ENCODE results near the gene ADAMTS12. TPM values are rescaled to one million over a fixed set of nuclear protein-coding genes. Genes with fewer than 3 reads are reported as not detected.

Gene ADAMTS12
- total RNA-seq, 1 experiment from 2014 or later = 6.2 TPM

- Histone ChIP-seq H3K79me2 (ENCODE audit: insufficient read depth, low read length) (no peaks in the 10 kb centered on the region), H3K14ac (ENCODE audit: insufficient read depth, low read length) (no peak overlapping the region), H3K9me3 (ENCODE audit: control insufficient read depth, low read depth, low read length) (no peaks in the 10 kb centered on the region), H2BK12ac (ENCODE audit: insufficient read length, low read depth, low read length) (no peak overlapping the region), H4K91ac (ENCODE audit: insufficient read length, low read depth, low read length) (no peak overlapping the region), H2BK120ac (ENCODE audit: low read depth, low read length, poor library complexity, severe bottlenecking) (no peak overlapping the region), H3K9ac (ENCODE audit: extremely low read depth, insufficient read length, low read length) (no peak overlapping the region), H3K27me3 (ENCODE audit: insufficient read depth, low read length) (no peaks in the 10 kb centered on the region), H3K4me1 (ENCODE audit: insufficient read depth, low read length) (peaks cover 7% of the 10 kb centered on the region; the same call in 1 of the 2 replicates), H2BK20ac (ENCODE audit: low read depth, low read length, poor library complexity, severe bottlenecking) (no peak overlapping the region), H3K4me2 (ENCODE audit: insufficient read depth, insufficient read length, low read length) (no peak overlapping the region), H3T11ph (ENCODE audit: low read length) (no peak overlapping the region), H4K8ac (replicated peaks; ENCODE audit: insufficient read length, low read depth, low read length) (no peak overlapping the region), H3K18ac (ENCODE audit: insufficient read length, low read depth, low read length) (no peak overlapping the region), H3K56ac (ENCODE audit: insufficient read length, low read depth, low read length) (no peak overlapping the region), H4K20me1 (ENCODE audit: control insufficient read depth, insufficient read depth, insufficient read length) (no peaks in the 10 kb centered on the region), H2AFZ (ENCODE audit: low read length) (no peak overlapping the region), H3K23ac (ENCODE audit: insufficient read length, low read depth, low read length) (no peak overlapping the region), H3K23me2 (ENCODE audit: insufficient read length, low read depth, low read length, poor library complexity, severe bottlenecking) (no peaks in the 10 kb centered on the region), H2BK5ac (ENCODE audit: insufficient read length, low read length) (no peak overlapping the region), H3K4ac (ENCODE audit: low read depth, low read length) (no peak overlapping the region), H3K79me1 (ENCODE audit: insufficient read depth, low read depth, low read length, poor library complexity, severe bottlenecking) (no peaks in the 10 kb centered on the region), H2AK5ac (ENCODE audit: insufficient read length, low read length) (no peak overlapping the region), H2BK15ac (ENCODE audit: low read depth, low read length) (no peak overlapping the region), H3K27ac (ENCODE audit: insufficient read length, low read depth, low read length) (no peak overlapping the region), H4K5ac (ENCODE audit: insufficient read length, low read depth, low read length) (no peak overlapping the region)
- no CpG with 5 or more reads among the region's 2 CpGs for WGBS (ENCODE audit: extremely low coverage, insufficient read length, low lambda C conversion rate)
- Mint-ChIP-seq H3K4me1 (peaks cover 41% of the 10 kb centered on the region in 2 experiments), H3K9me3 (no peaks in the 10 kb centered on the region), H3K27me3 (ENCODE audit: low read depth) (no peaks in the 10 kb centered on the region), H3K36me3 (ENCODE audit: insufficient read depth in 1 of 3, low read depth in 3 of 3) (no peaks in the 10 kb centered on the region; a peak in 1 of 7 replicates), H3K27ac (peak overlapping the region in 1 of 3 experiments; percentile 79; a peak in 1 of 7 replicates), H3K4me3 (no peak overlapping the region; a peak in 1 of 5 replicates)
- DNase-seq = no peak
- no peak for TF ChIP-seq CTCF (conservative IDR thresholded peaks at IDR 0.05)
Measured at GRCh38 chr5:33928283-33928682, 36.5 kb upstream of the ADAMTS12 start.

Data from H9 (cell line).